HUDEP-2 (cell line): ENCODE data around the gene ZNF518B.

ENCODE experiments used
- DNase-seq, 76 experiments: peaks; one replicate each; lab custom pipeline; 2025; ENCODE audit not compliant: unreplicated experiment in 76 of 76; lab: John Stamatoyannopoulos, UW

Gene ZNF518B

GRCh38 chr4:10457255-10457801, at the start of gene ZNF518B:
ZNF518B (minus strand) TSS chr4:10457426; CDS start chr4:10446328, 11,098 bp downstream.
- peak in 50 of 76 experiments; percentile 1 to 71 (median 34) for DNase-seq

GRCh38 chr4:10506077-10506476, 48.9 kb upstream of the ZNF518B start:
- DNase-seq, result no peak

- no peak for DNase-seq
These were observed 47.4 kb upstream of the ZNF518B start for GRCh38 chr4:10504570-10505179.

- no peak for DNase-seq
These were observed 45.5 kb upstream of the ZNF518B start for GRCh38 chr4:10502717-10503116.

- no peak for DNase-seq
These were observed 43.5 kb upstream of the ZNF518B start for GRCh38 chr4:10500776-10501175.

GRCh38 chr4:10496200-10496599, 39.0 kb upstream of the ZNF518B start:
- no peak for DNase-seq

GRCh38 chr4:10495651-10496050, 38.4 kb upstream of the ZNF518B start:
- DNase-seq, result no peak

- no peak for DNase-seq
These were observed 35.2 kb upstream of the ZNF518B start for GRCh38 chr4:10492464-10492863.

- no peak for DNase-seq
These were observed 34.2 kb upstream of the ZNF518B start for GRCh38 chr4:10491401-10491800.

GRCh38 chr4:10490996-10491395, 33.8 kb upstream of the ZNF518B start:
- no peak for DNase-seq

GRCh38 chr4:10482913-10483312, 25.7 kb upstream of the ZNF518B start:
- no peak for DNase-seq

- no peak for DNase-seq
These were observed 23.4 kb upstream of the ZNF518B start for GRCh38 chr4:10480616-10481015.

GRCh38 chr4:10478621-10479020, 21.4 kb upstream of the ZNF518B start:
- DNase-seq, result no peak

GRCh38 chr4:10470505-10470904, 13.3 kb upstream of the ZNF518B start:
- no peak for DNase-seq

GRCh38 chr4:10466161-10466560, 8.9 kb upstream of the ZNF518B start:
- DNase-seq, result no peak

GRCh38 chr4:10462876-10463275, 5.7 kb upstream of the ZNF518B start:
- DNase-seq, result no peak

GRCh38 chr4:10461850-10462400, 4.7 kb upstream of the ZNF518B start:
- no peak for DNase-seq

- peak in 53 of 76 experiments; percentile 1 to 66 (median 29) for DNase-seq
These were observed 4.0 kb upstream of the ZNF518B start for GRCh38 chr4:10461091-10461849.

GRCh38 chr4:10460313-10461047, 3.3 kb upstream of the ZNF518B start:
- DNase-seq, result no peak

- no peak for DNase-seq
These were observed 2.1 kb upstream of the ZNF518B start for GRCh38 chr4:10459305-10459704.

GRCh38 chr4:10458177-10458576, 951 bp upstream of the ZNF518B start:
- no peak for DNase-seq
